Measurements from ENCODE around the gene PPP3CA.

GRCh38 chr4:101050088-101050836 lies 297.1 kb downstream of the PPP3CA start:
- TF ChIP-seq CTCF (conservative IDR thresholded peaks at IDR 0.05; ENCODE audit: low read depth, low read length) (no peak), EZH2 (IDR thresholded peaks at IDR 0.05; ENCODE audit: borderline replicate concordance, low read depth, low read length, poor library complexity, severe bottlenecking) (no peak)

Data from A673 (cell line).